Natural killer cell (primary cell): ENCODE results near the gene CILP. TPM values are rescaled to one million over a fixed set of nuclear protein-coding genes. Genes with fewer than 3 reads are reported as not detected.

ENCODE experiments used
- ATAC-seq, 3 donors: fragments of 150-1000 bp in 2 of 3; fragments of 200-7000 bp in 1 of 3; cut with Tn5 transposase; 1 replicate in 1 of 3; 2 replicates in 2 of 3; pipeline ENCODE4 v1.10.0; 2021; ENCODE audit warnings: mild to moderate bottlenecking in 2 of 3, moderate library complexity in 2 of 3
- DNase-seq, 2 donors: peaks; one replicate each; pipeline versions ENCODE4 v3.0.0 to v3.0.0-alpha.2; 2013 to 2021; ENCODE audit warnings: mixed read lengths in 1 of 2
- H3K27ac ChIP-seq: one replicate; pipeline ENCODE4 v1.5.1; 2013; ENCODE audit warnings: mild to moderate bottlenecking, low read length
- H3K27me3 ChIP-seq: one replicate; pipeline ENCODE4 v1.6.1; 2013; ENCODE audit warnings: low read length; ENCODE audit not compliant: control insufficient read depth, insufficient read depth
- H3K36me3 ChIP-seq: one replicate; pipeline ENCODE4 v1.6.1; 2013; ENCODE audit warnings: low read length; ENCODE audit not compliant: control insufficient read depth, insufficient read depth
- H3K4me1 ChIP-seq: one replicate; pipeline ENCODE4 v1.6.1; 2013; ENCODE audit warnings: low read length; ENCODE audit not compliant: control insufficient read depth, insufficient read depth
- H3K4me3 ChIP-seq: one replicate; pipeline ENCODE4 v1.5.1; 2013; ENCODE audit warnings: low read length
- H3K9me3 ChIP-seq: one replicate; pipeline ENCODE4 v1.6.1; 2013; ENCODE audit warnings: low read length; ENCODE audit not compliant: control insufficient read depth, insufficient read depth
- H3K27ac Mint-ChIP-seq, 2 donors: one replicate each; pipeline ENCODE4 v1.8.0; 2022; ENCODE audit warnings: mild to moderate bottlenecking in 2 of 2, mixed read lengths in 2 of 2, moderate library complexity in 1 of 2
- H3K27me3 Mint-ChIP-seq, 2 donors: one replicate each; pipeline ENCODE4 v1.8.0; 2022; ENCODE audit warnings: low read depth in 2 of 2, mixed read lengths in 2 of 2
- H3K36me3 Mint-ChIP-seq: one replicate; pipeline ENCODE4 v1.8.0; 2022; ENCODE audit warnings: mixed read lengths
- H3K4me1 Mint-ChIP-seq, 2 donors: one replicate each; pipeline ENCODE4 v1.8.0; 2022; ENCODE audit warnings: mixed read lengths in 2 of 2
- H3K4me3 Mint-ChIP-seq: one replicate; pipeline ENCODE4 v1.8.0; 2022; ENCODE audit warnings: mild to moderate bottlenecking, moderate library complexity, mixed read lengths
- H3K9me3 Mint-ChIP-seq, 2 donors: one replicate each; pipeline ENCODE4 v1.8.0; 2022; ENCODE audit warnings: mixed read lengths in 2 of 2
- WGBS: methylation state at CpG from one replicate; pipeline ENCODE4 v1.1.7; 2013; ENCODE audit warnings: missing lambda C conversion rate; ENCODE audit not compliant: insufficient coverage; 5-methylcytosine and 5-hydroxymethylcytosine counted together
- intact Hi-C: fragments of 100-400 bp; cut with micrococcal nuclease; formaldehyde crosslinking; loops from one replicate; pipeline ENCODE4 v1.14.2; 2022
- total RNA-seq, 4 donors: library from RNA; stranded (reverse); fragments of 120-200 nt in 1 of 4; gene quantifications; one replicate each; pipeline versions ENCODE4 v1.2.3 to v1.2.4, GENCODE V29; 2013 to 2022
- TF ChIP-seq, protein P1 (sequence below): fragments of 200-600 bp; IDR thresholded peaks from one replicate; pipeline ENCODE4 v1.8.0; 2022; ENCODE audit warnings: antibody characterized with exemption

The CILP gene
- total RNA-seq, 3 donors from 2014 or later (not counting 1 experiment from before 2014, with no cell fraction given): 0.24 to 0.61 (median 0.35) TPM

DNA sequence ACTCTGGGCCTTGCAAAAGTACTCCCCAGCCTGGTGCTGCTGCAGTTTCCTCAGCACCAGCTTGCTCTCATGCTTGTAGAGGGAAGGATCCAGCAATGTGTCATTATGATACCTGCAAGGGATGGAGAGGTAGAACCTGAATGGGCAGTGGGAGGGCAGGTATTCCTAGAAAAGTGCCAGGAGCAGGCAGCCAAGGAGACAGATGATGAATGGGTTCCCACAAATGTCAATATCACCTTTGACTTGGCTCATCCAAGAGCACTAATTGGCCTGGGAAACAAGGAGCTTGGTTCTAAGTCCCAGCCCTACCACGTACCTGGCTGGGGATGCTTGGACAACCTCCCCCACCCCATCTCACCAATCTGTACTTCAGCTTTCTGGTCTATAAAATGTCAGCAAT is 9.4 kb downstream of the CILP start:
- Mint-ChIP-seq H3K4me1 (no peaks in the 10 kb centered on the region), H3K36me3 (no peaks in the 10 kb centered on the region), H3K27me3 (no peaks in the 10 kb centered on the region), H3K4me3 (no peak overlapping the region), H3K27ac (no peak overlapping the region), H3K9me3 (no peaks in the 10 kb centered on the region)
- Histone ChIP-seq H3K4me3 (no peak overlapping the region), H3K36me3 (no peaks in the 10 kb centered on the region), H3K9me3 (no peaks in the 10 kb centered on the region), H3K27me3 (no peaks in the 10 kb centered on the region), H3K4me1 (no peaks in the 10 kb centered on the region), H3K27ac (no peak overlapping the region)
- DNase-seq: no peak
- TF ChIP-seq, protein P1, sequence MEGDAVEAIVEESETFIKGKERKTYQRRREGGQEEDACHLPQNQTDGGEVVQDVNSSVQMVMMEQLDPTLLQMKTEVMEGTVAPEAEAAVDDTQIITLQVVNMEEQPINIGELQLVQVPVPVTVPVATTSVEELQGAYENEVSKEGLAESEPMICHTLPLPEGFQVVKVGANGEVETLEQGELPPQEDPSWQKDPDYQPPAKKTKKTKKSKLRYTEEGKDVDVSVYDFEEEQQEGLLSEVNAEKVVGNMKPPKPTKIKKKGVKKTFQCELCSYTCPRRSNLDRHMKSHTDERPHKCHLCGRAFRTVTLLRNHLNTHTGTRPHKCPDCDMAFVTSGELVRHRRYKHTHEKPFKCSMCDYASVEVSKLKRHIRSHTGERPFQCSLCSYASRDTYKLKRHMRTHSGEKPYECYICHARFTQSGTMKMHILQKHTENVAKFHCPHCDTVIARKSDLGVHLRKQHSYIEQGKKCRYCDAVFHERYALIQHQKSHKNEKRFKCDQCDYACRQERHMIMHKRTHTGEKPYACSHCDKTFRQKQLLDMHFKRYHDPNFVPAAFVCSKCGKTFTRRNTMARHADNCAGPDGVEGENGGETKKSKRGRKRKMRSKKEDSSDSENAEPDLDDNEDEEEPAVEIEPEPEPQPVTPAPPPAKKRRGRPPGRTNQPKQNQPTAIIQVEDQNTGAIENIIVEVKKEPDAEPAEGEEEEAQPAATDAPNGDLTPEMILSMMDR: no peak
- intact Hi-C loops: no loop called here
- ATAC-seq: no peak
- WGBS: 100% methylated on average over 1 of the region's 1 CpG

DNA sequence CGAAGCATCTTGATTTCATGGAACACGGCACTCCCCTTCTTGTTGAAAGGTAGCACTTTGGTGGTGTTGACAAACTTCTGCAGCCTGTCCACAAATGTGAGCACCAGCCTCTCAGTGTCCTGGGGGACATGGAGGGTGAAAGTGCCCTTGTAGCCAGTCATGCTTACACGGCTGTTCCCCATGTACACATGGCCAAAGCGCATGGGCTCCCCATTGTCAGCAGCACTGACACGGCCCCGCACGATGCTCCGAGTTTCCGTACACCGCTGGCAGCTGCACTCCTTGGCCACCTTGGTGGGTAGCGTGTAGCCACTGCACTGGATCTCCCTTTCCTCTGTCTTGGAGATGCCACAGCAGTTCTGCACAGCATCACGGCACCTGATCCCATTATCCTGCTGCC is 12.7 kb downstream of the CILP start:
- no peak overlapping the region for H3K4me3 Mint-ChIP-seq
- Histone ChIP-seq H3K27ac (no peak overlapping the region), H3K4me1 (no peaks in the 10 kb centered on the region), H3K27me3 (no peaks in the 10 kb centered on the region), H3K4me3 (no peak overlapping the region), H3K36me3 (no peaks in the 10 kb centered on the region), H3K9me3 (no peaks in the 10 kb centered on the region)
- no peaks in the 10 kb centered on the region for H3K36me3 Mint-ChIP-seq
- ATAC-seq: no peak
- no peaks in the 10 kb centered on the region for H3K9me3 Mint-ChIP-seq
- H3K4me1 Mint-ChIP-seq: no peaks in the 10 kb centered on the region
- intact Hi-C loops: no loop called here
- no peaks in the 10 kb centered on the region for H3K27me3 Mint-ChIP-seq
- no peak for DNase-seq
- TF ChIP-seq, protein P1: no peak
- H3K27ac Mint-ChIP-seq: no peak overlapping the region
- WGBS: 92% methylated on average over 12 of the region's 12 CpGs

DNA sequence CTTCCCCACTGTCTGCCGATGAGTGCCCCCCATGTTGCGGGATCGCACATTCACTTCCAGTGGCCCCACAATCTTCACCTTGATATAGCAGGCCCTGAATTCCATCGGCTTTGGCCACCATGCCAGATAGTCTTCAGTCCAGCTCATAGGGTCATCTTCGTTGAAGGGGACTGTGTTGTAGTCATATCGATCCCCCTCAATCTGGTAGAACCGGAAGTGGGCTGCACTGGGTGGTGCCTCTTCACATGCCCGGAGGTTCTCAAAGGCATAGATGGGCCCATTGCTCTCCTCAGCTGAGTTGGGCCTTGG is 14.0 kb downstream of the CILP start:
- Mint-ChIP-seq H3K4me1 (no peaks in the 10 kb centered on the region), H3K4me3 (no peak overlapping the region), H3K36me3 (no peaks in the 10 kb centered on the region), H3K27ac (no peak overlapping the region), H3K27me3 (no peaks in the 10 kb centered on the region), H3K9me3 (no peaks in the 10 kb centered on the region)
- Histone ChIP-seq H3K27me3 (no peaks in the 10 kb centered on the region), H3K9me3 (no peaks in the 10 kb centered on the region), H3K4me1 (no peaks in the 10 kb centered on the region), H3K27ac (no peak overlapping the region), H3K36me3 (no peaks in the 10 kb centered on the region), H3K4me3 (no peak overlapping the region)
- intact Hi-C loops: no loop called here
- ATAC-seq (no peak), DNase-seq (no peak)
- TF ChIP-seq, protein P1: no peak
- WGBS: 96% methylated on average over 8 of the region's 8 CpGs

DNA sequence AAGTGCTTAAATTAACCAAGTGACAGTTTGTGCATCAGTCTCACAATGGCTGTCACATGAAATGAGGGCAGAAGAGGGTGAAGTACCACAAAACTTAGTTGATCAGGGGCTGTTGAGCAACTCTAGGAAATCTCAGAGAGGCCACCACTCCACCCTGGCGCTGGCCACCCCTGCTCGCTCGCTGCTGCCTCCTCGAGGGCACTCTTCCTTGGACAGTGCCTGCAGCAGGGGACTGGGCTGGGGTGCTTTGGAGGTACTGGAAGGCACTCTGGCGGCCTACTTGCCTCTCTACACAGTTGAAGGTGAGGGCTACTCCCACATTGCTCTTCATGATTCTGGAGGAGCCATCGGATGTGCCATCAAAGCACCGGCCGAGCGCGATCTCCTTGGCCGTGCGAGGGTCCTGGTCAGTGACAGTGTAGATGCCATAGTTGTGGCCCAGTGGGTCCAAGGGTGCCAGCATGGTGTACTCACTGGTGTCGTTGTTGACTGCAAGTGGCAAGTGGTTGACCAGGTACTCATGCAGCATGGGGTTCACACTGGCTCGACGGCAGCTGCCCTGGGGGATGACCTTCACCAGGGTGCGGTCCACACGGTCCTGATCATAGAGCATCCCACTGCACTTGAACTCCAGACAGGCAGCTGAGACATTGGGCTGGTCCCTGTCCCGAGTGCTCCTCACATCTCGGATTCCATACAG is 14.5 kb downstream of the CILP start:
- H3K27ac Mint-ChIP-seq: no peak overlapping the region
- intact Hi-C loops: no loop called here
- no peak for ATAC-seq

More for the DNA sequence above, 14.5 kb downstream of the CILP start:
- TF ChIP-seq, protein P1: no peak
- H3K4me1 ChIP-seq: no peaks in the 10 kb centered on the region
- H3K27me3 ChIP-seq: no peaks in the 10 kb centered on the region
- no peaks in the 10 kb centered on the region for H3K27me3 Mint-ChIP-seq
- no peak for DNase-seq
- no peaks in the 10 kb centered on the region for H3K9me3 ChIP-seq
- WGBS: 95% methylated on average over 19 of the region's 19 CpGs
- H3K4me1 Mint-ChIP-seq: no peaks in the 10 kb centered on the region
- no peaks in the 10 kb centered on the region for H3K36me3 Mint-ChIP-seq
- no peaks in the 10 kb centered on the region for H3K36me3 ChIP-seq
- H3K4me3 Mint-ChIP-seq: no peak overlapping the region
- no peak overlapping the region for H3K4me3 ChIP-seq
- H3K9me3 Mint-ChIP-seq: no peaks in the 10 kb centered on the region
- no peak overlapping the region for H3K27ac ChIP-seq
